NT2/D1 (cell line): ENCODE data around the gene PPTC7.

Experiments used
- SUZ12 ChIP-seq: IDR thresholded peaks from 2 replicates; pipeline ENCODE4 v1.6.1; 2011; ENCODE audit not compliant: insufficient read length, insufficient read depth; ENCODE audit errors: extremely low read depth
- YY1 ChIP-seq: IDR thresholded peaks from 2 replicates; pipeline ENCODE4 v1.6.1; 2011; ENCODE audit not compliant: insufficient read length, insufficient read depth
- ZNF274 ChIP-seq: IDR thresholded peaks from 2 replicates; pipeline ENCODE4 v1.6.1; 2011; ENCODE audit warnings: mild to moderate bottlenecking, low read depth, low read length

- TF ChIP-seq YY1 (no peak), SUZ12 (no peak), ZNF274 (no peak)
Observed at GRCh38 chr12:110508071-110508586, 75.0 kb downstream of the PPTC7 start.
